Astrocyte of the spinal cord (primary cell): ENCODE measurements around the gene DHRS13.
"Not testable (repeated sequence)": the region's sequence is repeated elsewhere in the genome, so short reads cannot be mapped to it uniquely, and the experiment has no call there.

Experiments used
- DNase-seq: peaks from one replicate; pipeline ENCODE4 v3.0.0; 2011; ENCODE audit warnings: low read depth, low spot score
- H3K4me3 ChIP-seq: 2 replicates; pipeline ENCODE4 v1.5.1; 2011; ENCODE audit warnings: low read depth, mild to moderate bottlenecking, low read length, moderate library complexity
- CTCF ChIP-seq: IDR thresholded peaks from 2 replicates; pipeline ENCODE4 v1.5.1; 2012; ENCODE audit warnings: low read depth, mild to moderate bottlenecking, low read length, inconsistent platforms
- in situ Hi-C: cut with HindIII; loops from 2 replicates; pipeline ENCODE4 v1.10.0; 2017; ENCODE audit warnings: low sequenced_read_pairs

Gene DHRS13

GRCh38 chr17:28853295-28853694 lies 49.6 kb downstream of the DHRS13 start:
- in situ Hi-C loops: no loop called here
- no peak for TF ChIP-seq CTCF
- no peak for DNase-seq
- H3K4me3 ChIP-seq: no peak overlapping the region

DNA sequence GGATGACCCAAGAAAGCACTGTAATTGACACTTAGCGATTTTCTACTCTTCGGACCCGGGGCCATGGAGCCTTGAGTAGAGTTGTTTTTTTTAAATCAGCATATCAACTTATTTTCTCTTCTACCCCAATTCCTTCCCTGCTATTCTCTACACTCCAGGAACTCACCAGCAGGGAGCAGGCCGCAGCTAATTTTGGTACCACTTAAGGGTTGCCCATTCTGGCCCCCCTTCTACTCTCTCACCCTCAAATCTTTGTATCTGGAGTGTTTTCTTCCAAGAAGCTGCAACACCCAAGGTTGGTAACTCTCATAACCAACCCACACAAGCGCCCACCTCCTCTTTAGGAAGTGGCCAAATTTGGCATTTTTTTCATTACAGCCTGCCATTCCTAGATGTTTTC lies 53.6 kb downstream of the DHRS13 start:
- in situ Hi-C loops: no loop called here
- DNase-seq: no peak
- no peak overlapping the region for H3K4me3 ChIP-seq
- TF ChIP-seq CTCF: no peak

- DNase-seq, H3K4me3 ChIP-seq, in situ Hi-C loops: not testable (repeated sequence)
- TF ChIP-seq CTCF: peak; percentile 32
Observed at GRCh38 chr17:28848667-28849066, 54.2 kb downstream of the DHRS13 start.
